Fibroblast of lung (primary cell): ENCODE data around the gene ZNF532. TPM values are rescaled to one million over a fixed set of nuclear protein-coding genes. Genes with fewer than 3 reads are reported as not detected.

Source experiments
- DNase-seq, 2 donors: peaks; one replicate each; pipeline versions ENCODE4 v3.0.0 to v3.0.0-alpha.2; 2010; ENCODE audit warnings: low read depth in 2 of 2
- H2AFZ ChIP-seq: 2 replicates; pipeline ENCODE4 v1.5.1; 2012; ENCODE audit warnings: low read length, control low read depth, inconsistent platforms
- H3K27ac ChIP-seq: 2 replicates; pipeline ENCODE4 v1.5.1; 2011; ENCODE audit warnings: low read length, control low read depth; ENCODE audit not compliant: insufficient read depth
- H3K27me3 ChIP-seq: 2 replicates; pipeline ENCODE4 v1.5.1; 2011; ENCODE audit warnings: mild to moderate bottlenecking, low read length; ENCODE audit not compliant: control insufficient read depth, insufficient read depth
- H3K36me3 ChIP-seq: 2 replicates; pipeline ENCODE4 v1.5.1; 2011; ENCODE audit warnings: low read length; ENCODE audit not compliant: control insufficient read depth, insufficient read depth
- H3K4me1 ChIP-seq: 2 replicates; pipeline ENCODE4 v1.5.1; 2011; ENCODE audit warnings: low read length; ENCODE audit not compliant: control insufficient read depth, insufficient read depth; ENCODE audit errors: extremely low read depth
- H3K4me2 ChIP-seq: 2 replicates; pipeline ENCODE4 v1.5.1; 2011; ENCODE audit warnings: low read length, control low read depth; ENCODE audit not compliant: insufficient read depth; ENCODE audit errors: extremely low read depth
- H3K4me3 ChIP-seq, 4 experiments: fragments of 200-600 bp in 1 of 4; sonication (generic) in 1 of 4; replicated peaks in 1 of 4; 2 replicates each; pipeline ENCODE4 v1.5.1; 2011 to 2016; ENCODE audit warnings: low read length in 4 of 4, low read depth in 3 of 4, mild to moderate bottlenecking in 3 of 4, control low read depth in 2 of 4, inconsistent platforms in 1 of 4, mixed read lengths in 1 of 4; ENCODE audit not compliant: insufficient read depth in 1 of 4; ENCODE audit errors: control extremely low read depth in 1 of 4
- H3K79me2 ChIP-seq: 2 replicates; pipeline ENCODE4 v1.5.1; 2012; ENCODE audit warnings: mild to moderate bottlenecking, low read length, inconsistent platforms; ENCODE audit not compliant: control insufficient read depth, insufficient read depth
- H3K9ac ChIP-seq: 2 replicates; pipeline ENCODE4 v1.5.1; 2011; ENCODE audit warnings: mild to moderate bottlenecking, low read length, control low read depth; ENCODE audit not compliant: insufficient read depth
- H3K9me3 ChIP-seq: 2 replicates; pipeline ENCODE4 v1.5.1; 2012; ENCODE audit warnings: low read depth, low read length; ENCODE audit not compliant: control insufficient read depth, insufficient read depth
- H4K20me1 ChIP-seq: 2 replicates; pipeline ENCODE4 v1.5.1; 2011; ENCODE audit warnings: low read length; ENCODE audit not compliant: control insufficient read depth, insufficient read depth; ENCODE audit errors: extremely low read depth
- EZH2 ChIP-seq: IDR thresholded peaks from 2 replicates; pipeline ENCODE4 v1.5.1; 2012; ENCODE audit warnings: low read length, control low read depth, mild to moderate bottlenecking; ENCODE audit errors: missing control alignments
- polyA plus RNA-seq, 2 donors: library from polyadenylated mRNA; depleted of rRNA in 1 of 2; stranded (reverse) in 1 of 2; unstranded in 1 of 2; fragments of >200 nt; gene quantifications; 2 replicates each; pipeline ENCODE4 v1.2.1, GENCODE V29; 2011 to 2012; ENCODE audit warnings: missing spikeins in 1 of 2
- total RNA-seq: library from RNA; depleted of rRNA; stranded (reverse); fragments of >200 nt; gene quantifications from 2 replicates; pipeline ENCODE4 v1.2.1, GENCODE V29; 2014
- TF ChIP-seq, protein P1 (sequence below), 2 donors: IDR thresholded peaks in 1 of 2; conservative IDR thresholded peaks in 1 of 2; 1 replicate in 1 of 2; 2 replicates in 1 of 2; pipeline ENCODE4 v1.5.1; 2011 to 2012; ENCODE audit warnings: low read length in 2 of 2, control low read depth in 1 of 2, inconsistent platforms in 1 of 2, low read depth in 1 of 2, mild to moderate bottlenecking in 1 of 2

The ZNF532 gene
- total and polyA plus RNA-seq, 2 donors (not counting 1 experiment from before 2014, with no cell fraction given): 57.3 to 64.6 TPM

DNA sequence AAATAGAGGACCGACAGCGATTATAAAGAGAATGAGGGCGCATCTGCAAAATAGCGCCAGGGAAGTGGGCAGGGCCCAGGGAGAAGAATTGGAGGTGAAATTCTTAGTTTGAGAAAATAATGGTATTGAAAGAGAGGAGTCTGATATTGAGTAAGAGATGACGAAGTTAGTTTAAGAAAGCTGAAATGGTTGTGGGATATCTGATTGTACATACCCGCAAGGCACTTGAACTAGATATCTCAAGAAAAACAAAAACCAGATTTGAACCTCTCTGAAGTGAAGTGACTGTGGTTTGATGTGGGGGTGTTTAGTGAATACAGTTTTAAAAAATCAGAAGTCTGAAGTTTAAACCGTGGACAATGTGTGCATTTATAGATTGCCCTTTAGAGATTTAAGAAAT is 38.9 kb downstream of the ZNF532 start:
- Histone ChIP-seq H3K27ac (no peak overlapping the region), H2AFZ (no peak overlapping the region), H3K79me2 (no peaks in the 10 kb centered on the region), H3K36me3 (no peaks in the 10 kb centered on the region), H3K4me1 (no peaks in the 10 kb centered on the region), H4K20me1 (no peaks in the 10 kb centered on the region), H3K4me3 (no peak overlapping the region), H3K9me3 (no peaks in the 10 kb centered on the region), H3K9ac (no peak overlapping the region), H3K4me2 (no peak overlapping the region), H3K27me3 (no peaks in the 10 kb centered on the region)
- TF ChIP-seq, protein P1, sequence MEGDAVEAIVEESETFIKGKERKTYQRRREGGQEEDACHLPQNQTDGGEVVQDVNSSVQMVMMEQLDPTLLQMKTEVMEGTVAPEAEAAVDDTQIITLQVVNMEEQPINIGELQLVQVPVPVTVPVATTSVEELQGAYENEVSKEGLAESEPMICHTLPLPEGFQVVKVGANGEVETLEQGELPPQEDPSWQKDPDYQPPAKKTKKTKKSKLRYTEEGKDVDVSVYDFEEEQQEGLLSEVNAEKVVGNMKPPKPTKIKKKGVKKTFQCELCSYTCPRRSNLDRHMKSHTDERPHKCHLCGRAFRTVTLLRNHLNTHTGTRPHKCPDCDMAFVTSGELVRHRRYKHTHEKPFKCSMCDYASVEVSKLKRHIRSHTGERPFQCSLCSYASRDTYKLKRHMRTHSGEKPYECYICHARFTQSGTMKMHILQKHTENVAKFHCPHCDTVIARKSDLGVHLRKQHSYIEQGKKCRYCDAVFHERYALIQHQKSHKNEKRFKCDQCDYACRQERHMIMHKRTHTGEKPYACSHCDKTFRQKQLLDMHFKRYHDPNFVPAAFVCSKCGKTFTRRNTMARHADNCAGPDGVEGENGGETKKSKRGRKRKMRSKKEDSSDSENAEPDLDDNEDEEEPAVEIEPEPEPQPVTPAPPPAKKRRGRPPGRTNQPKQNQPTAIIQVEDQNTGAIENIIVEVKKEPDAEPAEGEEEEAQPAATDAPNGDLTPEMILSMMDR (conservative IDR thresholded peaks at IDR 0.05 in 1 of 2, IDR thresholded peaks at IDR 0.05 in 1 of 2; ENCODE audit: low read depth in 1 of 2, low read length in 2 of 2): no peak
- TF ChIP-seq EZH2: no peak
- peak in 1 of 2 donors; percentile 62 for DNase-seq

DNA sequence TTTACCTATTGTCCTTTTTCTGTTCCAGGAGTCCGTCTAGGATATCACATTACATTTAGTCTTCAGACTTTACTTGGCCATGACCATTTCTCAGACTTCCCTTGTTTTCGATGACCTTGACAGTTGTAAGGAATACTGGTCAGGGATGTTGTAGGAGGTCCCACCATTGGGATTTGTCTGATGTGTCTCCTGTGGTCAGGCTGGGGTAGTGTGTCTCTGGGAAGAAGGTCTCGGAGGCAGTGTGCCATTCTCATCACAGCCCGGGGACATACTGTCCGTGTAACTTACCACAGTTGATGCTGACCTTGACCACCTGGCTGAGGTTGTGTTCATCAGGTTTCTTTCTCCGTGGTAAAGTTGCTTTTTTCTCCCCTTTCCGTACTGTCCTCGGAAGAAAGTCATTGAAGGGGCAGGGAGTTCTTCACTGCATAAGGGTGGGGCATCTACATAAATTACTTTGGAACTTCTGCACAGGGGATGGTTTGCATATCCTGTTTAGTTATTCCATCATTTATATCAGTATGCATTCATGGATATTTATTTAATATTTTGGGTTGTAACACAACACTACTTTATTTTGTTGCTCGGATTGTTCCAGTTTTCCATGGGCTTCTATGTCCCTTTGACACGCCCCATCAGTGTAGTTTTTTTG is 41.2 kb downstream of the ZNF532 start:
- Histone ChIP-seq H3K79me2 (peaks cover 3% of the 10 kb centered on the region), H3K4me3 (no peak overlapping the region), H3K9me3 (no peaks in the 10 kb centered on the region), H3K36me3 (peaks cover 2% of the 10 kb centered on the region), H3K27me3 (no peaks in the 10 kb centered on the region), H3K4me2 (no peak overlapping the region), H3K9ac (no peak overlapping the region), H3K4me1 (peaks cover under 1% of the 10 kb centered on the region), H3K27ac (no peak overlapping the region), H4K20me1 (no peaks in the 10 kb centered on the region), H2AFZ (no peak overlapping the region)
- DNase-seq: no peak
- TF ChIP-seq, protein P1 (conservative IDR thresholded peaks at IDR 0.05 in 1 of 2, IDR thresholded peaks at IDR 0.05 in 1 of 2; ENCODE audit: low read depth in 1 of 2, low read length in 2 of 2): no peak
- no peak for TF ChIP-seq EZH2

DNA sequence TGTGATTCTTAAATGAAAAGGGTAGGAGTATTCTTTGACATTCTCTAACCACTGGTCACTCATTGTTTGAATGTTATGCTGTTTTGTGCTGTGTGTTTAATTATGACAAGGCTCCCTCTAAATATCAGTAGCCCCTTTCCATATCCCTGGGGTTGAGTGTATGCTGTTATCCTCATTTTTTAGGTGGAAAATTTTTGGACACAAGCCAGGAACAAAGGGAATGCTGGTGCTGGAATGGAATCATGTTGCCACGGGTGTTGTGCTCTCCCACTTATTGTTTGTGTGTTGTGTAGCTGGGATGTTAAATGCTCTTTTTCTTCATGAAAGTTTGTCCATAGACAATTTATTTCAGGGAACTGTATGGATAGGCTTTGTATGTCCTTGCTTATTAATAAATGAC is 43.3 kb downstream of the ZNF532 start:
- no peak for DNase-seq
- TF ChIP-seq EZH2: no peak
- TF ChIP-seq, protein P1 (conservative IDR thresholded peaks at IDR 0.05 in 1 of 2, IDR thresholded peaks at IDR 0.05 in 1 of 2; ENCODE audit: low read depth in 1 of 2, low read length in 2 of 2): no peak
- no peaks in the 10 kb centered on the region for H4K20me1 ChIP-seq
- peaks cover 9% of the 10 kb centered on the region for H3K79me2 ChIP-seq
- H3K4me1 ChIP-seq: peaks cover 15% of the 10 kb centered on the region
- no peak overlapping the region for H3K4me3 ChIP-seq
- no peak overlapping the region for H2AFZ ChIP-seq
- no peak overlapping the region for H3K9ac ChIP-seq
- H3K9me3 ChIP-seq: no peaks in the 10 kb centered on the region
- peaks cover 2% of the 10 kb centered on the region for H3K36me3 ChIP-seq
- no peak overlapping the region for H3K27ac ChIP-seq
- H3K27me3 ChIP-seq: no peaks in the 10 kb centered on the region
- no peak overlapping the region for H3K4me2 ChIP-seq
